ENCODE data around the gene LMBRD1. TPM values are rescaled to one million over a fixed set of nuclear protein-coding genes. Genes with fewer than 3 reads are reported as not detected.

The LMBRD1 gene
- total and polyA plus RNA-seq, 7 donors, result 19.7 to 37.0 (median 25.5) TPM

- Histone ChIP-seq H3K27ac (no peak overlapping the region), H3K9me3 (peaks cover 7% of the 10 kb centered on the region), H3K4me1 (peaks cover 4% of the 10 kb centered on the region), H3K27me3 (ENCODE audit: insufficient read depth in 3 of 3, low read length in 2 of 3) (no peaks in the 10 kb centered on the region), H3K36me3 (ENCODE audit: insufficient read depth in 1 of 2, low read depth in 1 of 2) (no peaks in the 10 kb centered on the region), H3K4me3 (no peak overlapping the region)
- peak; percentile 30 for TF ChIP-seq CTCF (IDR thresholded peaks at IDR 0.05)
- 72 to 83% (median 74%) methylated on average over 3 of the region's 3 CpGs for WGBS, 3 donors
- intact Hi-C loops (cut with DNase I), result loop anchor here in 1 of 2 donors (5.0 to 10.0 kb wide), 2 partner anchors 62 to 375 kb away; no protein-coding TSS in a partner anchor
- ATAC-seq, result no peak
- no peak for DNase-seq
Measured at GRCh38 chr6:69729870-69730449, 66.8 kb downstream of the LMBRD1 start.

- DNase-seq (no peak), ATAC-seq (no peak)
- no peak overlapping the region for H3K4me3 ChIP-seq
- H3K27me3 ChIP-seq (ENCODE audit: insufficient read depth in 3 of 3, low read length in 2 of 3), result no peaks in the 10 kb centered on the region
- H3K36me3 ChIP-seq (ENCODE audit: insufficient read depth in 1 of 2, low read depth in 1 of 2), result peaks cover 2 to 22% of the 10 kb centered on the region in 2 donors
- intact Hi-C loops (cut with DNase I), result loop anchor here in 1 of 2 donors (10.0 kb wide), 1 partner anchor 382 kb away; no protein-coding TSS in a partner anchor
- 97 to 99% (median 98%) methylated on average over 3 of the region's 3 CpGs for WGBS, 3 donors
- no peaks in the 10 kb centered on the region for H3K4me1 ChIP-seq
- H3K9me3 ChIP-seq, result peaks cover 7% of the 10 kb centered on the region
- TF ChIP-seq CTCF (IDR thresholded peaks at IDR 0.05), result no peak
- H3K27ac ChIP-seq, result no peak overlapping the region
Measured at GRCh38 chr6:69722683-69723082, 74.1 kb downstream of the LMBRD1 start.

GRCh38 chr6:69719602-69720193 lies 77.1 kb downstream of the LMBRD1 start:
- no peak for DNase-seq
- Histone ChIP-seq H3K27ac (no peak overlapping the region), H3K36me3 (ENCODE audit: insufficient read depth in 1 of 2, low read depth in 1 of 2) (peaks cover 2 to 40% of the 10 kb centered on the region in 2 donors), H3K9me3 (no peaks in the 10 kb centered on the region), H3K4me3 (no peak overlapping the region), H3K27me3 (ENCODE audit: insufficient read depth in 3 of 3, low read length in 2 of 3) (no peaks in the 10 kb centered on the region), H3K4me1 (no peaks in the 10 kb centered on the region)
- intact Hi-C loops (cut with DNase I), result loop anchor here in 1 of 2 donors (10.0 kb wide), 1 partner anchor 385 kb away; no protein-coding TSS in a partner anchor
- peak; percentile 29 for TF ChIP-seq CTCF (IDR thresholded peaks at IDR 0.05)
- ATAC-seq, result no peak
- 40 to 57% (median 46%) methylated on average over 2 of the region's 2 CpGs for WGBS, 3 donors

- ATAC-seq (no peak), DNase-seq (no peak)
- TF ChIP-seq CTCF (IDR thresholded peaks at IDR 0.05), result no peak
- 83 to 92% (median 86%) methylated on average over 1 of the region's 1 CpG for WGBS, 3 donors
- Histone ChIP-seq H3K4me1 (no peaks in the 10 kb centered on the region), H3K27me3 (ENCODE audit: insufficient read depth in 3 of 3, low read length in 2 of 3) (no peaks in the 10 kb centered on the region), H3K4me3 (no peak overlapping the region), H3K9me3 (no peaks in the 10 kb centered on the region), H3K27ac (no peak overlapping the region), H3K36me3 (ENCODE audit: insufficient read depth in 1 of 2, low read depth in 1 of 2) (peaks cover 0 to 11% of the 10 kb centered on the region in 2 donors)
- intact Hi-C loops (cut with DNase I), result no loop called here
Measured at GRCh38 chr6:69706724-69707123, 90.1 kb downstream of the LMBRD1 start.
